HG03066 (cell line): ENCODE measurements around the gene MTUS2.

Source experiments
- ATAC-seq: cut with Tn5 transposase; IDR thresholded peaks from one replicate; pipeline ENCODE4 v1.9.1; 2021; ENCODE audit warnings: low read depth; ENCODE audit not compliant: unreplicated experiment

MTUS2 gene

GRCh38 chr13:28820099-28821051 is at the start of gene MTUS2:
TSS of gene MTUS2 (plus strand) at chr13:28820339.
- no peak for ATAC-seq

GRCh38 chr13:28778308-28779215 is 41.6 kb upstream of the MTUS2 start:
- ATAC-seq, result no peak

GRCh38 chr13:28792992-28793391 is 27.1 kb upstream of the MTUS2 start:
- ATAC-seq, result no peak

GRCh38 chr13:28794396-28794795 is 25.7 kb upstream of the MTUS2 start:
- no peak for ATAC-seq

- no peak for ATAC-seq
Measured at GRCh38 chr13:28796938-28797257, 23.2 kb upstream of the MTUS2 start.

- ATAC-seq, result no peak
Measured at GRCh38 chr13:28805193-28805819, 14.8 kb upstream of the MTUS2 start.

GRCh38 chr13:28817204-28817603 is 2.9 kb upstream of the MTUS2 start:
- no peak for ATAC-seq

- no peak for ATAC-seq
Measured at GRCh38 chr13:28819046-28819730, 951 bp upstream of the MTUS2 start.

GRCh38 chr13:28819735-28820098 is 422 bp upstream of the MTUS2 start:
- ATAC-seq, result no peak

GRCh38 chr13:28822151-28822550 is 2.0 kb downstream of the MTUS2 start:
- ATAC-seq, result no peak

- ATAC-seq, result no peak
Measured at GRCh38 chr13:28822801-28823200, 2.7 kb downstream of the MTUS2 start.

- ATAC-seq, result no peak
Measured at GRCh38 chr13:28825379-28825778, 5.2 kb downstream of the MTUS2 start.

GRCh38 chr13:28826368-28826767 is 6.2 kb downstream of the MTUS2 start:
- no peak for ATAC-seq

GRCh38 chr13:28830580-28830979 is 10.4 kb downstream of the MTUS2 start:
- no peak for ATAC-seq

GRCh38 chr13:28831117-28831516 is 11.0 kb downstream of the MTUS2 start:
- no peak for ATAC-seq

- ATAC-seq, result no peak
Measured at GRCh38 chr13:28837111-28837510, 17.0 kb downstream of the MTUS2 start.

- ATAC-seq, result no peak
Measured at GRCh38 chr13:28843639-28844038, 23.5 kb downstream of the MTUS2 start.

- ATAC-seq, result no peak
Measured at GRCh38 chr13:28849441-28849840, 29.3 kb downstream of the MTUS2 start.

- no peak for ATAC-seq
Measured at GRCh38 chr13:28850226-28850625, 30.1 kb downstream of the MTUS2 start.

- ATAC-seq, result no peak
Measured at GRCh38 chr13:28851422-28851821, 31.3 kb downstream of the MTUS2 start.
